ENCODE measurements around the gene FAM20C.

Gene FAM20C

GRCh38 chr7:152702-153391 lies 39.5 kb upstream of the FAM20C start:
- DNase-seq, result peak in 1 of 2 donors; percentile 16
- Histone ChIP-seq H3K27me3 (no peaks in the 10 kb centered on the region), H3K4me1 (peaks cover 0 to 27% (median 12%) of the 10 kb centered on the region in 4 donors), H3K9me3 (no peaks in the 10 kb centered on the region), H3K36me3 (no peaks in the 10 kb centered on the region), H3K27ac (peak overlapping the region; percentile 9 to 40), H3K4me3 (no peak overlapping the region)
- intact Hi-C loops (cut with DNase I; ENCODE audit: low total_unique reads), result no loop called here
- TF ChIP-seq CTCF (IDR thresholded peaks at IDR 0.05), result no peak

GRCh38 chr7:153604-154003 lies 38.8 kb upstream of the FAM20C start:
- TF ChIP-seq CTCF (IDR thresholded peaks at IDR 0.05), result no peak
- peak in 1 of 2 donors; percentile 75 for DNase-seq
- intact Hi-C loops (cut with DNase I; ENCODE audit: low total_unique reads), result no loop called here
- H3K9me3 ChIP-seq, result no peaks in the 10 kb centered on the region
- peak overlapping the region; percentile 9 to 40 for H3K27ac ChIP-seq
- no peaks in the 10 kb centered on the region for H3K27me3 ChIP-seq
- peaks cover 0 to 24% (median 12%) of the 10 kb centered on the region in 4 donors for H3K4me1 ChIP-seq
- no peaks in the 10 kb centered on the region for H3K36me3 ChIP-seq
- H3K4me3 ChIP-seq, result no peak overlapping the region

- H3K27me3 ChIP-seq, result no peaks in the 10 kb centered on the region
- H3K36me3 ChIP-seq, result no peaks in the 10 kb centered on the region
- intact Hi-C loops (cut with DNase I; ENCODE audit: low total_unique reads), result no loop called here
- H3K4me3 ChIP-seq, result no peak overlapping the region
- H3K4me1 ChIP-seq, result peaks cover 0 to 22% (median 12%) of the 10 kb centered on the region in 4 donors
- no peaks in the 10 kb centered on the region for H3K9me3 ChIP-seq
- no peak for TF ChIP-seq CTCF (IDR thresholded peaks at IDR 0.05)
- peak overlapping the region; percentile 9 to 40 for H3K27ac ChIP-seq
- peak in 1 of 2 donors; percentile 43 for DNase-seq
Measured at GRCh38 chr7:154096-154799, 38.1 kb upstream of the FAM20C start.

- no peak overlapping the region for H3K4me3 ChIP-seq
- no peak overlapping the region for H3K27ac ChIP-seq
- TF ChIP-seq CTCF (IDR thresholded peaks at IDR 0.05), result no peak
- H3K36me3 ChIP-seq, result no peaks in the 10 kb centered on the region
- peak in 1 of 2 donors; percentile 28 for DNase-seq
- no peaks in the 10 kb centered on the region for H3K27me3 ChIP-seq
- H3K9me3 ChIP-seq, result no peaks in the 10 kb centered on the region
- intact Hi-C loops (cut with DNase I; ENCODE audit: low total_unique reads), result no loop called here
- H3K4me1 ChIP-seq, result peaks cover 0 to 13% (median 5%) of the 10 kb centered on the region in 4 donors
Measured at GRCh38 chr7:155469-155900, 36.9 kb upstream of the FAM20C start.

GRCh38 chr7:156111-157007 lies 36.0 kb upstream of the FAM20C start:
- no peaks in the 10 kb centered on the region for H3K36me3 ChIP-seq
- no peaks in the 10 kb centered on the region for H3K27me3 ChIP-seq
- peak in 1 of 2 donors; percentile 59 for DNase-seq
- no peaks in the 10 kb centered on the region for H3K9me3 ChIP-seq
- TF ChIP-seq CTCF (IDR thresholded peaks at IDR 0.05), result no peak
- no peak overlapping the region for H3K27ac ChIP-seq
- H3K4me3 ChIP-seq, result no peak overlapping the region
- peaks cover 0 to 13% (median 5%) of the 10 kb centered on the region in 4 donors for H3K4me1 ChIP-seq
- intact Hi-C loops (cut with DNase I; ENCODE audit: low total_unique reads), result no loop called here

Data from tibial artery (tissue), 4 donors.